ENCODE results near the gene CORO6. TPM values are rescaled to one million over a fixed set of nuclear protein-coding genes. Genes with fewer than 3 reads are reported as not detected.

CORO6 gene
- total RNA-seq, 1 donor from 2014 or later = 1.4 TPM

DNA sequence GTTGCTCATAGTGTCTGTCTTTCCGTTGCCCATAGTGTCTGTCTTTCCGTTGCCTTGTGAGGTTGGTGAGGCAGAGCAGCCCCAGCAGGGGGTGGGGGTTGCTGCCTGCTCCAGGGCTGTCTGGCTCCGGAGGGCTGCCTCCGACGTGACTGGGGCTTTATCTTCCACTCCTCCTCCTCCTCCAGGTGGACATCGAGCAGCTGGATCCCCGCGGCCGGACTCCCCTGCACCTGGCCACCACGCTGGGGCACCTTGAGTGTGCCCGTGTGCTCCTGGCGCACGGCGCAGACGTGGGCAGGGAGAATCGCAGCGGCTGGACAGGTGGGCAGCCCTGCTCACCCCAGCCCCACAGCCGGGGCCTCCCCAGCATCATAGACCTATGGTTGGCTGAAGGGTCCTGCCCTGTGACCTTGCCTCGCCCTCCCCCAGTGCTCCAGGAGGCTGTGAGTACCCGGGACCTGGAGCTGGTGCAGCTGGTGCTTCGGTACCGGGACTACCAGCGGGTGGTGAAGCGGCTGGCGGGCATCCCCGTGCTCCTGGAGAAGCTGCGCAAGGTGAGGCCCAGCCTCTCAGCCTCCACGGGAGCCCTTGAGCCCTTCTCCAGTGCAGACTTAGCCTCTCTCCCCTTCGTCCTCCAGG lies 15.0 kb downstream of the CORO6 start:
- H3K4me1 Mint-ChIP-seq (ENCODE audit: low read depth, unreplicated experiment) = no peaks in the 10 kb centered on the region

DNA sequence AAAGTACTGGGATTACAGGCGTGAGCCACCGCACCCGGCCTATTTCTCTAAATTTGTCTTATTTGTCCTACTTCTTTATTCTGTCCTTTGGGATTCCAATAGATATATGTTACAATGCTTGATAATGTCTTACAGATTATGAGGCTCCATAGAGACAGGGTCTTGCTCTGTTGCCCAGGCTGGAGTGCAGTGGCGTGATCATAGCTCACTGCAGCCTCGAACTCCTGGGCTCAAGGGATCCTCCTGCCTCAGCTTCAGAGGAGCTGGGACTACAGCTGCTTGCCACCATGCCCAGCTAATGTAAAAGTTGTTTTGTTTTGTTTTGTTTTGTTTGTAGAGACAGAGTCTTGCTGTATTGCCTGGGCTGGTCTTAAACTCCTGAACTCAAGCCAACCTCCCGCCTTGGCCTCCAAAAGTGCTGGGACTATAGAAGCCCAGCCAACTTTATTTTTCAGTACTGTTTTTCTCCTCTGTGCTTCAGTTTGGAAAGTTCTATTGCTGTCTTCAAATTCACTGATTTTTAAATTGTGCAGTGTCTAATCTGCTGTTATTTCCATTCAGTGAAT lies 19.5 kb downstream of the CORO6 start:
- no peak for DNase-seq
- no peak overlapping the region for H3K4me3 Mint-ChIP-seq (ENCODE audit: unreplicated experiment)
- TF ChIP-seq, protein P1, sequence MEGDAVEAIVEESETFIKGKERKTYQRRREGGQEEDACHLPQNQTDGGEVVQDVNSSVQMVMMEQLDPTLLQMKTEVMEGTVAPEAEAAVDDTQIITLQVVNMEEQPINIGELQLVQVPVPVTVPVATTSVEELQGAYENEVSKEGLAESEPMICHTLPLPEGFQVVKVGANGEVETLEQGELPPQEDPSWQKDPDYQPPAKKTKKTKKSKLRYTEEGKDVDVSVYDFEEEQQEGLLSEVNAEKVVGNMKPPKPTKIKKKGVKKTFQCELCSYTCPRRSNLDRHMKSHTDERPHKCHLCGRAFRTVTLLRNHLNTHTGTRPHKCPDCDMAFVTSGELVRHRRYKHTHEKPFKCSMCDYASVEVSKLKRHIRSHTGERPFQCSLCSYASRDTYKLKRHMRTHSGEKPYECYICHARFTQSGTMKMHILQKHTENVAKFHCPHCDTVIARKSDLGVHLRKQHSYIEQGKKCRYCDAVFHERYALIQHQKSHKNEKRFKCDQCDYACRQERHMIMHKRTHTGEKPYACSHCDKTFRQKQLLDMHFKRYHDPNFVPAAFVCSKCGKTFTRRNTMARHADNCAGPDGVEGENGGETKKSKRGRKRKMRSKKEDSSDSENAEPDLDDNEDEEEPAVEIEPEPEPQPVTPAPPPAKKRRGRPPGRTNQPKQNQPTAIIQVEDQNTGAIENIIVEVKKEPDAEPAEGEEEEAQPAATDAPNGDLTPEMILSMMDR (IDR thresholded peaks at IDR 0.05; ENCODE audit: partially characterized antibody, unreplicated experiment) = no peak
- peaks cover 12% of the 10 kb centered on the region for H3K4me1 Mint-ChIP-seq (ENCODE audit: low read depth, unreplicated experiment)
- peaks cover 5% of the 10 kb centered on the region for H3K27me3 Mint-ChIP-seq (ENCODE audit: unreplicated experiment)
- H3K9me3 Mint-ChIP-seq (ENCODE audit: unreplicated experiment) = peaks cover 5% of the 10 kb centered on the region
- H3K36me3 Mint-ChIP-seq (ENCODE audit: unreplicated experiment) = no peaks in the 10 kb centered on the region
- H3K27ac Mint-ChIP-seq (ENCODE audit: unreplicated experiment) = no peak overlapping the region

More for the DNA sequence above, 15.0 kb downstream of the CORO6 start:
- TF ChIP-seq, protein P1 (IDR thresholded peaks at IDR 0.05; ENCODE audit: partially characterized antibody, unreplicated experiment) = no peak
- H3K27ac Mint-ChIP-seq (ENCODE audit: unreplicated experiment) = no peak overlapping the region
- H3K4me3 Mint-ChIP-seq (ENCODE audit: unreplicated experiment) = no peak overlapping the region
- H3K36me3 Mint-ChIP-seq (ENCODE audit: unreplicated experiment) = peaks cover 6% of the 10 kb centered on the region
- H3K27me3 Mint-ChIP-seq (ENCODE audit: unreplicated experiment) = peaks cover 7% of the 10 kb centered on the region
- H3K9me3 Mint-ChIP-seq (ENCODE audit: unreplicated experiment) = peaks cover 11% of the 10 kb centered on the region
- DNase-seq = no peak

DNA sequence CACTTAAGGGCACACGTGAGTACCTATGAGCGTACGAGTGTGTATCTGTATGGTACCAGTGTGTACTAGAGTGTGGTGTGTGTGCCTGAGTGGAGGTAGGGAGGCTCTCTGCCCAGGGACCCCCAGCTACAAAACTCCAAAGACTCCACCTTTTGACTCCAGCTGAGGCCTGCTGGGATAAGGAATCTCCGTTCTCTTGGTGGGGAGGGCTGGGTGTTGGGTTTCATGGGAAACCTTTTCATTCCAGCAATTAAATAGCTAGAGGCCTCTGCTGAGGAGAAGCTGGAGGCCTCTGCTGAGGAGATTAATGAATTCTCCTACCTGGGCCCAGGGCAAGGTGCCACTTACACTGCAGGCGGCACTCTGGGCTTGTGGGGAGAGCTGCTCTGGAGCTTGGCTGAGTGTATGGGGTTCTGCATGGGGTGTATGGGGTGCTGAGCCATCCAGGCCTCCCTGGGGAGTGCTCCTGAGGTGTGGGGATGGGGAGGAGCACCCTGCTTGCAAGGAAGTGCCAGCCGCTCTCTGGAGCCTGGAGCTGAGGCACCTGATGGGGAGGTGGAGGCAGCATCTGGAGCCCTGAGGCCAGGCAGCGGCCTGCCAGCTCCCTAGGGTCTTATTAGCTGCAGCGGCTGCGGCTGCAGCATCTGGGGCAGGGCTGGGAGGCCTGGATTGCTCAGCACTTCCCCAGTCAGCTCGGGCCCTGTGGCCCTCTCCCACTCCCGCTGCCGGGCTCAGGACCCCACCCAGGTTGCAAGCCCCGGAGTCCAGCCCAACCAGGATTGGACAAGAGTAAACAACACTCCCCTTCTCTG lies 25.1 kb downstream of the CORO6 start:
- Mint-ChIP-seq H3K4me1 (ENCODE audit: low read depth, unreplicated experiment) (peaks cover 23% of the 10 kb centered on the region), H3K36me3 (ENCODE audit: unreplicated experiment) (no peaks in the 10 kb centered on the region), H3K4me3 (ENCODE audit: unreplicated experiment) (peak overlapping the region; percentile 5), H3K27ac (ENCODE audit: unreplicated experiment) (no peak overlapping the region), H3K9me3 (ENCODE audit: unreplicated experiment) (peaks cover 4% of the 10 kb centered on the region), H3K27me3 (ENCODE audit: unreplicated experiment) (peaks cover 4% of the 10 kb centered on the region)
- TF ChIP-seq, protein P1 (IDR thresholded peaks at IDR 0.05; ENCODE audit: partially characterized antibody, unreplicated experiment) = no peak
- DNase-seq = no peak

DNA sequence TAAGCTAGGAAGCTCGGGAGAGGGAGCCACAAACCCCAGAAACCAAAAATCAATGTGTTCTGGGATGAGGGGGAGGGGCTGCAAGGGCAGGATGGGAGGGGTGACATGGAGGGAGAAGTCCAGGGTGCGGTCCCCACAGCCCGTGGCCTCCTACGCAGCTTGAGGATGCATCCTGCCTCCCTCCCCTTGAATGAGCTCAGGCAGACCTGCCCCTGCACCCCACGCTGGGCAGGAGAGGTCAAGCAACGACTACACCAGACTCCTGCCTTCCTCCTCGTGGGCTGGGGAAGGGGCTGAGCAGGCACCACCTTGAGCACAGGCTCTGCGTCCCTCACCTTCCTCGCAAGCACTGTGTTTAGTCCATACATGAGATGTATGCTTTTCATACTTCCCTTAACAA lies 25.9 kb downstream of the CORO6 start:
- H3K9me3 Mint-ChIP-seq (ENCODE audit: unreplicated experiment) = peaks cover 4% of the 10 kb centered on the region
- TF ChIP-seq, protein P1 (IDR thresholded peaks at IDR 0.05; ENCODE audit: partially characterized antibody, unreplicated experiment) = no peak
- no peak overlapping the region for H3K4me3 Mint-ChIP-seq (ENCODE audit: unreplicated experiment)
- peaks cover 8% of the 10 kb centered on the region for H3K27me3 Mint-ChIP-seq (ENCODE audit: unreplicated experiment)
- H3K4me1 Mint-ChIP-seq (ENCODE audit: low read depth, unreplicated experiment) = peaks cover 31% of the 10 kb centered on the region
- DNase-seq = peak; percentile 31
- H3K27ac Mint-ChIP-seq (ENCODE audit: unreplicated experiment) = no peak overlapping the region
- H3K36me3 Mint-ChIP-seq (ENCODE audit: unreplicated experiment) = no peaks in the 10 kb centered on the region
